HG03354 (cell line): ENCODE data around the gene SORBS2.
"Not testable (repeated sequence)": the region's sequence is repeated elsewhere in the genome, so short reads cannot be mapped to it uniquely, and the experiment has no call there.

Experiments
- ATAC-seq: cut with Tn5 transposase; IDR thresholded peaks from one replicate; pipeline ENCODE4 v1.9.1; 2021; ENCODE audit warnings: mild to moderate bottlenecking; ENCODE audit not compliant: unreplicated experiment, poor library complexity, severe bottlenecking

The SORBS2 gene

GRCh38 chr4:185583813-185584212 lies 228.2 kb downstream of the SORBS2 start:
- ATAC-seq: no peak

- no peak for ATAC-seq
Measured at GRCh38 chr4:185582651-185583400, 229.2 kb downstream of the SORBS2 start.

GRCh38 chr4:185580699-185581098 lies 231.3 kb downstream of the SORBS2 start:
- ATAC-seq: no peak

GRCh38 chr4:185578284-185578683 lies 233.7 kb downstream of the SORBS2 start:
- no peak for ATAC-seq

GRCh38 chr4:185576962-185577950 lies 234.7 kb downstream of the SORBS2 start:
- no peak for ATAC-seq

GRCh38 chr4:185576314-185576961 lies 235.6 kb downstream of the SORBS2 start:
- no peak for ATAC-seq

GRCh38 chr4:185573651-185574199 lies 238.3 kb downstream of the SORBS2 start:
- no peak for ATAC-seq

- ATAC-seq: no peak
Measured at GRCh38 chr4:185570727-185571126, 241.3 kb downstream of the SORBS2 start.

GRCh38 chr4:185567381-185568376 lies 244.3 kb downstream of the SORBS2 start:
- ATAC-seq: no peak

- no peak for ATAC-seq
Measured at GRCh38 chr4:185566972-185567371, 245.0 kb downstream of the SORBS2 start.

- ATAC-seq: no peak
Measured at GRCh38 chr4:185566425-185566824, 245.6 kb downstream of the SORBS2 start.

- no peak for ATAC-seq
Measured at GRCh38 chr4:185565696-185566095, 246.3 kb downstream of the SORBS2 start.

- ATAC-seq: no peak
Measured at GRCh38 chr4:185564349-185564748, 247.6 kb downstream of the SORBS2 start.

- no peak for ATAC-seq
Measured at GRCh38 chr4:185562531-185562930, 249.5 kb downstream of the SORBS2 start.

- ATAC-seq: no peak
Measured at GRCh38 chr4:185560316-185560715, 251.7 kb downstream of the SORBS2 start.

GRCh38 chr4:185559915-185560281 lies 252.1 kb downstream of the SORBS2 start:
- ATAC-seq: no peak

GRCh38 chr4:185559251-185559914 lies 252.6 kb downstream of the SORBS2 start:
- not testable (repeated sequence) for ATAC-seq

- no peak for ATAC-seq
Measured at GRCh38 chr4:185554365-185555126, 257.4 kb downstream of the SORBS2 start.
